HG03342 (cell line): ENCODE measurements around the gene PEAR1.

Source experiments
- ATAC-seq: cut with Tn5 transposase; IDR thresholded peaks from one replicate; pipeline ENCODE4 v1.9.1; 2021; ENCODE audit warnings: mild to moderate bottlenecking, moderate library complexity; ENCODE audit not compliant: unreplicated experiment

The PEAR1 gene

GRCh38 chr1:156899956-156900718 is 6.6 kb downstream of the PEAR1 start:
- no peak for ATAC-seq

- ATAC-seq, result no peak
Observed at GRCh38 chr1:156900896-156901589, 7.5 kb downstream of the PEAR1 start.

DNA sequence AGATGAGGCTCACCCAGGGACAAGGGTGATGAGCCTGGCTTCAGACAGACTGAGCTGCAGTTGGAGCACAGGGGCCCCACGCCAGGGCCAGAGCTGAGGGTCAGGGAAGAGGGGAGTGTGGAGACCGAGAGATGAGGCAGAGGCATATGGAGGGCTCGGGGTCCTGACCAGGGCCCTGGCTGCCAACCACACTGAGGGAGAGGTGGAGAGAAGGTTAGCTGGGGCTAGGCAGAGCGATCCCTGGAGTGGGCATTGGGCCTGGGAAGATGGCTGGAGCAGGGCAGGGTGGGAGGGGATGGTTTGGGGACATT is 8.0 kb downstream of the PEAR1 start:
- no peak for ATAC-seq

DNA sequence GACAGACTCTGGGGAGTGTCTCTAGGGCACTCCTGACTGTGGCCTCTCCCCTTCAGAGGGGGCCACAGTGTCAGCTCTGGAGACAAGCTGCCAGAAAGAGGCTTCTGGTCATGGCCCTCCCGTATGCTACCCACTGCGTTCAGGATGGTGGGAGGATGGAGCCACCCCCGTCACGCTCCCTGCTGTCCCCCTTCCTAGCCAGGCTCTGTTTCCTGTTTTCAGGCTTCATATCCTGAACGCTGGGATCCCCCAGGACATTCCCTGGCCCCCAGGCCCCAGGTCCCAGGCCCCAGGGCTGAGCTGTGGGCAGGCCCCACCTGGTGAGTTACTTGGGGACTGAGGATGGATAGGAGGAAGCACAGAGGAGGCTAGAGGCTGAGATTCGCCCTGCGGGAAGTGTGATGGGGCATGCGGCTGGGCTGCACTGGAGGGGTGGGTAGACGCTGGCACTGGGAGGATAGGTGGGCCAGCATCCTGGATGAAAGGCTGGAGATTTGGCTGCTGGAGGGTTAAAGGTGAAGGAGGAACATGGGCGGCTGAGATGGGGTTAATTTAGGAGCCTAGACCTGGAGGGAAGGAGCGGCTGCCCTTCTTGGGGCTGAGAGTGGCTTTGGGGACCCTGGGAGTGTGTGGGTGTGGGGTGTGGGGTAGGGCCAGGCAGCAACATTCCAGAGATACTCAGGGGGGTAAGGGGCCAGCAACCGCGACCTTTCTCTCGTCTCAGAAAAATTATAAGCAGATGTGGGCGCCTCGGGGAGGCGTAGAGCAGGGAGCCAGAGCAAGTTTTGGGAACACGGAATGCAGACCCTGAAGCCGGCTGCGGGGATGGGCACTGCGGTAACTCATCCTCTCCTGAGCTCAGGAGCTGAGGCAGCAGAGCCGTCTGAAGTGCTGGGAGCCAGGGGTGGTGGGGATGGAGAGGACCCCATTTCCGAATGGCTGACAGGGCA is 8.7 kb downstream of the PEAR1 start:
- no peak for ATAC-seq

GRCh38 chr1:156903328-156904091 is 10.0 kb downstream of the PEAR1 start:
- no peak for ATAC-seq

DNA sequence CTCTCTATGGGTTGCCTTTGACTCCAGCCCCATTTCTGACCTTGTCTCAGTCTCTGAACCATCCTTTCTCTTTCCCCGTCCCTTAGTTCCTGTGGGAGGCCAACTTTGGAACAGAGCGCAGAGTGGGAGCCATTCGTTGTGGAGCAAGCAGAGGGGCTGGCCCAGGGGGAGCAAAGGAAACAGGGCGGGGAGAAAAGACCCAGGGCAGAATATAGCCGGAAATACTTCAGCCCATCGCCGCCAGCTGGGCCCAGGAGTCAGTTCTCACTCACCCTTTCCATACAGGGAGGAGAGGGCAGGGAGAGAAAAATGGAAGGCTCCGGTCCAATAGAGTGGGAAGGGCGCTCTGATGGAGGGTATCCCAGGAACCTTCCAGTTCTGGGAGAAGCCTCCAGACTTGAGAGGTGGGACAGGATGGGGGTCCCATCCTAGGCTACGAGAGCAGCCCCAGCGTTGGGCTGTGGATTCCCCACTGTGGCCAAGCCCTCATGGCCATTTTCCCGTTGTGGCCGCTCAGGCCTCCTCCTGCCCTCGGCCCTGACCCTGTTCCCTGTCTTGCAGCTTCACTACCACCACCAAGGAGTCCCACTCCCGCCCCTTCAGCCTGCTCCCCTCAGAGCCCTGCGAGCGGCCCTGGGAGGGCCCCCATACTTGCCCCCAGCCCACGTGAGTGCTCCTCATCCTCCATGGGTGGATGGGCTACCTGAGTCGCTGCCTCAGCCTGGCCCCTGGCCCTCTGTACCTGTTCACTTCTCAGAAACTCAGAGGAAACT is 10.9 kb downstream of the PEAR1 start:
- no peak for ATAC-seq

GRCh38 chr1:156905176-156905575 is 11.7 kb downstream of the PEAR1 start:
- no peak for ATAC-seq

DNA sequence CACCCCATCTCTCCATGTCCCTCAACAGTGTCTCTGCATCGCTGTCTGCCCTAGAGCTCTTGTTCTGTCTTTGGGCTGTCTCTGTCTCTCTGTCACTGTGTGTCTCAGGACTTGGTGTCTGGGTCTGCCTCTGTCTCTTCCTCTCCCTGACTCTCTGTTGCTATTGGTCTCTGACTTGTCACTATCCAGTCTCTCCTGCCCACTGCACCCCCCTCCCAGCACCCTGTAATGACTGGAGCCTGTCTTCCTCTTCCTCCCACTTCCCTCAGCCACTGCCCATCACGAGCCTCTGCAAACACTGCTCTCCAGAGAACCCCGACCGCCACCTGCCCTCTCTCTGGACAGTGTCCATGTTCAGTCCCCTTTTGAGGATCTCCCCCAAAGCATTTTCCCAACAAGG is 12.1 kb downstream of the PEAR1 start:
- ATAC-seq, result no peak

DNA sequence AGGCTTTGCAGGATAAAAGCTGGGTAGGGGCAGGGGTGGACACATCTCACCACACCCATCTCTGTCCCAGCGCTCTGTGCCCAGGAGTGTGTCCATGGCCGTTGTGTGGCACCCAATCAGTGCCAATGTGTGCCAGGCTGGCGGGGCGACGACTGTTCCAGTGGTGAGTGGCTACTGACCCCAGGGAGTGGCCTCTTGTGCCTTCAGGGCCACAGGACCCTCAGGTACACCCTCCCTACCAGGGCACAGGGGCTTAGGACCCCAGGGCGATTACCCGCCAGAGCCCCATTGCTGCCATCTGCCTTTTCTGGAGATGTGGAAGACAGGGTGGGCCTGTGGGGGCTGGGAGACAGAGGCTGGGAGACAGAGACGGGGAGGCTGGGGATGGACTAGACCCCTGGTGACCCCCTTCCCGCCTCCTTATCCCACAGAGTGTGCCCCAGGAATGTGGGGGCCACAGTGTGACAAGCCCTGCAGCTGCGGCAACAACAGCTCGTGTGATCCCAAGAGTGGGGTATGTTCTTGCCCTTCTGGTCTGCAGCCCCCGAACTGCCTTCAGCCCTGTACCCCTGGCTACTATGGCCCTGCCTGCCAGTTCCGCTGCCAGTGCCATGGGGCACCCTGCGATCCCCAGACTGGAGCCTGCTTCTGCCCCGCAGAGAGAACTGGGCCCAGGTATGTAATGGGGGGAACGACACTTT is 12.8 kb downstream of the PEAR1 start:
- ATAC-seq, result no peak

- no peak for ATAC-seq
Observed at GRCh38 chr1:156908541-156908940, 15.0 kb downstream of the PEAR1 start.

- ATAC-seq, result no peak
Observed at GRCh38 chr1:156908955-156909354, 15.4 kb downstream of the PEAR1 start.

GRCh38 chr1:156909671-156910070 is 16.2 kb downstream of the PEAR1 start:
- ATAC-seq, result no peak

DNA sequence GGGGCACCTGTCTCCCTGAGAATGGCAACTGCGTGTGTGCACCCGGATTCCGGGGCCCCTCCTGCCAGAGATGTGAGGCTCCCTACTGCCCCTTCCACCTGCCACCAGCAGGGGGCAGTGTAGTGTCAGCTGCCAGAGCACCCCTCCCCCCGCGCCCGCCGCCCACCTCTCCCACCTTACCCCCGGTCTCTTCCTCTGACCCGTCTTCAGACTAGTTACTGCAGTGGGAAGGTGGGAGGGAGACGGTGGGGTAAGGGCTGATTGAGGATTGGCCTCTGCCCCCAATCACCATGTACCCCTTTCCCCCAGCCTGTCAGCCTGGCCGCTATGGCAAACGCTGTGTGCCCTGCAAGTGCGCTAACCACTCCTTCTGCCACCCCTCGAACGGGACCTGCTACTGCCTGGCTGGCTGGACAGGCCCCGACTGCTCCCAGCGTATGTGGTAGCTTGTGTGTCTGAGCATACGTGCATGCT is 16.8 kb downstream of the PEAR1 start:
- no peak for ATAC-seq

- no peak for ATAC-seq
Observed at GRCh38 chr1:156911577-156912298, 18.2 kb downstream of the PEAR1 start.

DNA sequence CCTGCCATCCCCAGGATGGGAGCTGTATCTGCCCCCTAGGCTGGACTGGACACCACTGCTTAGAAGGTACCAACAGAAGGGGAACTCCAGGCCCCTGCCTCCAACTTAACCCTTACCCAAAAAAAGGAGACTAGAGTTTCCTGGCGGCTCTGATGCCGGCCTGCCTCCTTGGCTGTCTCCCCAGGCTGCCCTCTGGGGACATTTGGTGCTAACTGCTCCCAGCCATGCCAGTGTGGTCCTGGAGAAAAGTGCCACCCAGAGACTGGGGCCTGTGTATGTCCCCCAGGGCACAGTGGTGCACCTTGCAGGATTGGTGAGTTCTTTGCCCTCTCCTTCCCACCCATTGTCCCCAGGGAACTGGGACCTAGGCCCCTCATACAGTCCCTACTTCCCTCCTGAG is 18.8 kb downstream of the PEAR1 start:
- ATAC-seq, result no peak

DNA sequence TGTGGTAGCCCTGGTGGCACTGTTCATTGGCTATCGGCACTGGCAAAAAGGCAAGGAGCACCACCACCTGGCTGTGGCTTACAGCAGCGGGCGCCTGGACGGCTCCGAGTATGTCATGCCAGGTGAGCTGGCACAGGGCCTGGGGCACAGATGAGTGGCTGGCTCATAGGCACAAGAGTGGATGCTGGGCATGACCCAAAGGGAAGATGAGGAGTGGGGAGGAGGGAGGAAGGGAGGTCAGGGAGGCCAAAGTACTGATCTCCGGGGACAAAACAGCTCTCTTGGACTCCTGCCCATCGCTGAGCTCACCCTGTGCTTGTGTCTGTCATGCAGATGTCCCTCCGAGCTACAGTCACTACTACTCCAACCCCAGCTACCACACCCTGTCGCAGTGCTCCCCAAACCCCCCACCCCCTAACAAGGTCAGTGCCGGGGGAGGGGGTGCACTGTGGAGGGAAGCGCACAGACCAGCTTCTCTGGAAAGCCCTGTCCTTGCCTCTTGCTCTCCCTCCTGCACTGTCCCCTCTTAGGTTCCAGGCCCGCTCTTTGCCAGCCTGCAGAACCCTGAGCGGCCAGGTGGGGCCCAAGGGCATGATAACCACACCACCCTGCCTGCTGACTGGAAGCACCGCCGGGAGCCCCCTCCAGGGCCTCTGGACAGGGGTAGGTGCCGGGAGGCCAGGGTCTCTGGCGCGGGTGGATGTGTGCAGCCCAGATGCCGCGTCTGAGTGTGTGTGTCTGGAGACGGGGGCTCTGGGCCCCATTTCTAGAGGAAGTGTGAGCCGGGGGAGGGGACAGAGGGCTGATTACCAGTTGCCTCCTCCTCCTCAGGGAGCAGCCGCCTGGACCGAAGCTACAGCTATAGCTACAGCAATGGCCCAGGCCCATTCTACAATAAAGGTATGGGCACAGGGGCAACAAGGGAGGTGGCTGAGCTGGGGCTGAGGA is 19.6 kb downstream of the PEAR1 start:
- ATAC-seq, result no peak

GRCh38 chr1:156913809-156914387 is 20.4 kb downstream of the PEAR1 start:
- no peak for ATAC-seq
